LoVo (cell line): ENCODE data around the gene PYM1.

ENCODE experiments used
- DNase-seq: peaks from one replicate; pipeline ENCODE4 v3.0.0-alpha.2; 2016; ENCODE audit warnings: low spot score

Gene PYM1

DNA sequence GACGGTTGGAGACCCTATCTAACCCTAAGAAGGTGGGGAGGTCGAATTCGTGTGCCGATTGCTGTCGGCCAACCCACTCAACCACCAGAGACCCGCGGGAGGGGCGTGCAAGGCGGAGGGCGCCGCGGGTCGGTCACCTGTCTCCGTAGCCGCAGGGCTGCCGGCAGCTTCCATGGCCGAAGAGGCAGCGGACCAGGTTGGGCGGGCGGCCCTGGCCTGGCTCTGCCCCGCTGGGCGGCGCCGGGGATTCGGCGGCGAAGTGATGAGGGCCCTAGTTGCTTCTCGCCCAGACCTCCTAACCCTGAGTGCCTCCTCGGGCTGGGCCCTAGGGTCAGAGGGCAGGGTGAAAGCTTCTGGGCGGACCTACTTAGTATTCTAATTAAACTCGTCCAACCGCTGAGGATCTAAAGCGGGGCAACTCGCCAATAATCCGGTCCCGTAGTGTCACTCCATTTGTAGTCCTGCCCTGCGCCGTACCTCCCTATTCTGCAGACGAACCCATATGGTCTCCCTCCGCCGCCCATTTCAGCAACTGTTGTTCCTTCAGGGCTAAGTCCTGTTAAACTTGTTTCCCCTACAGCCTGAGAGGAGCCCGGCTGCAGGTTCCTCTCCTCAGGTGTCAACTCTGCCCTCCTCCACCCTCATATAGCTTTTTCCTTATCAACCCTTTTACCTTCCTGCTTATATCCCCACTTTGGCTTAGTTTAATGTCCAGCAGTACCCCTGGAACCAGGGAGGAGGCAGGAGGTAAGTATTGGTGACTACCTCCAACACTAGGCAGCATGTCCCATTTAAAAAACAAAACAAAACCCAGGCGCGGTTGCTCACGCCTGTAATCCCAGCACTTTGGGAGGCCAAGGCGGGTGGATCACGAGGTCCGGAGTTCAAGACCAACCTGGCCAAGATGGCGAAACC lies at the start of gene PYM1:
Gene PYM1 (minus strand): TSS at position 307 of the 915 bp plus-strand sequence. CDS start 133 bp downstream, at position 174.
- peak; percentile 91 for DNase-seq

DNA sequence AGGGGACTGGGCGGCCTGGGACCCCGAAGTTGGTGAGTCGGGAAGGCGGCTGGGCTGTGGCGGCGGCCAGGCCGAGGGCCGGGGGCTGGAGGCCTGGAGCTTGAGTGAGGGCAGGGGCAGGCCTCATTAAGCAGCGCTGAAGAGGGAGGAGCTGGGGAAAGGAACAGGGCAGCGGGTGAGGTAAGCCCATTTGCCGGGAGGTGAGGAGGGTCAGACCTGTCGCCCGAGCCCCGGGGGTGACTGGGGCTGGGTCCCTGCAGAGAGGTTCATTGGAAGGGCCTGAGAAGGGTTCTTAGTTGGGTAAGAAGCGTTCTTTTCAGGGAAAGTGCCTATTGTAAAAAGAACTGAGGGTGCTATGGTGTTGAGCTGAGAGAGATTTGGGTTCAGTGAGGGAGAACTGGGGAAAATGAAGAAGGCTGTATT lies 46.6 kb upstream of the PYM1 start:
- peak; percentile 38 for DNase-seq

DNA sequence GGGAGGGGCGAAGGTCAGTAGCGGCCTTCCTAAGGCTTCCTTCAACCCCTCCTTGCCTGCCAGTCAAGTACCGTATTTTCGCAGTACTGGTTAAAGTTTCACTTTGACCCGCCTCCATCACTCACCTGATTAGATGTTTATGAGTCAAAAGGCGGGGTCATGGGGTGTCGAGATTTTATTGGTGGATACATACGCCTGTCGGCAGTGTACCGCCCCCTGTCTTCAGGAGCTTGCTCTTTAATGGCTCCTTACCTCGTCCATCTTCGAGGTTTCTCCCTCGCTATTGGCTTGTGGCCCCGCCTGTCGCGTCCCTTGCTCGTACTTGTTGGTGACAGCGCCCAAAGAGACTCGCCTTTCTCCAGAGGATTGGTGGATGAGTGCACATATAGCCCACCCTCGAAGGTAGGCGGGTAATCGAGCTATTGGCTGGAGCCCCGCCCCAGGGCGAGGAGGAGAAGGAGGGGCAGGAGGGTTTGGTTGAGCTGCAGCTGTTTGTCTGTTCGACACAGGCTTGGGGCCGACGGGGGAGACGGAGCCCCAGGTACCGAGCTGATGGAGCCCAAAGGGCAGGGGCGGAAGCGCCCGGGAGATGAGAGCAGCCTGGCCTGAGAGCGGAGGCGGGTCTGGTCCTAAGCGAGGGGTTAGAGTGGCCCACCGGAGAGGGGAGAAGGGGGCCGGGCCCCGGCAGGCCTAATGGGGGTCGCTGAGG lies 46.1 kb upstream of the PYM1 start, which contains the start of gene RAB5B:
Gene RAB5B (plus strand): TSS at position 480 of the 709 bp plus-strand sequence. CDS start 12,883 bp downstream, outside the sequence.
- DNase-seq: peak; percentile 100

DNA sequence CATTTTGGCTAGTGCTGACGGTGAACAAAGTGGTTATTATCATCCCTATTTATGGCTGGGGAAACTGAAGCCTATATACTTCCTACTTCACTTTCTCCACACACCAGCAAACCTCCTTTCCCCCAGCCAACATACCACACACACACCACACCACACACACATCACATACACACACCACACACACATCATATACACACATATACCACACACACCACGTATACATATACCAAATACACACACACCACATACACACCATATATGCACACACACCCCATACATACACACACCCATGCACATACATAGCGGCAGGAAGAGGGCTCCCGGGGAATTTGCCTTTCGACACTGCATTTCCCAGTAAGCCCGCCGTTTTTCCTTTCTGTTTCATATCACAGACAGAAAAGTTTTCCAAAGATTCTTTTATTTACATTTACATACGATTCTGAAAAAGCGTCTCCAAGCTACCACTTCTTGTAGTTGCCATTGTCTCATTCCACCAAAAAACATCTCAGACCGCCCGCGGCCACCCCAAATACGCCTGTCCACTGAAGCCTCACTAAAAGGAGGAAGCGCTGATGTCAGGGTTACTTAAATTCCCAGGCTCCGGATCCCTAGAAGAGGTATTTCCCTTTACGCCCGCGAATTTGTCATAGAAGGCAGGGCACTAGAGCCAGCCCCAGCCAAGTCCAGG lies 45.4 kb upstream of the PYM1 start:
- DNase-seq: no peak

DNA sequence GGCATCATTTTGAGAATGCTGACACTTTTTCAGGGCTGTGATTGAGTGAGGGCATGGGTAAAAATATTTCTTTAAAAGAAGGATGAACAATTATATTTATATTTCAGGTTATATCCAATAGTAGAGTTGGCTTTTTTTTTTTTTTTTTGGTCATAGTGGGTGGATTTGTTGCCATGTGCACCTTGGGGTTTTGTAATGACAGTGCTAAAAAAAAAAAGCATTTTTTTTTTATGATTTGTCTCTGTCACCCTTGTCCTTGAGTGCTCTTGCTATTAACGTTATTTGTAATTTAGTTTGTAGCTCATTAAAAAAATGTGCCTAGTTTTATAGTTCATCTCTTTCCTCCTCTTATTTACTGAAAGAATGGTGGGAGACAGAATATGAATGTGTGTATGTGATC lies 44.8 kb upstream of the PYM1 start:
- no peak for DNase-seq

DNA sequence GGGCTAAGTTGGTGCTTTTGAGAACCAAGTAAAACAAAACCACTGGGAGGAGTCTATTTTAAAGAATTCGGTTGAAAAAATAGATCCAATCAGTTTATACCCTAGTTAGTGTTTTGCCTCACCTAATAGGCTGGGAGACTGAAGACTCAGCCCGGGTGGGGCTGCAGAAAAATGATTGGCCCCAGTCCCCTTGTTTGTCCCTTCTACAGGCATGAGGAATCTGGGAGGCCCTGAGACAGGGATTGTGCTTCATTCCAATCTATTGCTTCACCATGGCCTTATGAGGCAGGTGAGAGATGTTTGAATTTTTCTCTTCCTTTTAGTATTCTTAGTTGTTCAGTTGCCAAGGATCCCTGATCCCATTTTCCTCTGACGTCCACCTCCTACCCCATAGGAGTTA lies 44.3 kb upstream of the PYM1 start:
- peak; percentile 66 for DNase-seq

DNA sequence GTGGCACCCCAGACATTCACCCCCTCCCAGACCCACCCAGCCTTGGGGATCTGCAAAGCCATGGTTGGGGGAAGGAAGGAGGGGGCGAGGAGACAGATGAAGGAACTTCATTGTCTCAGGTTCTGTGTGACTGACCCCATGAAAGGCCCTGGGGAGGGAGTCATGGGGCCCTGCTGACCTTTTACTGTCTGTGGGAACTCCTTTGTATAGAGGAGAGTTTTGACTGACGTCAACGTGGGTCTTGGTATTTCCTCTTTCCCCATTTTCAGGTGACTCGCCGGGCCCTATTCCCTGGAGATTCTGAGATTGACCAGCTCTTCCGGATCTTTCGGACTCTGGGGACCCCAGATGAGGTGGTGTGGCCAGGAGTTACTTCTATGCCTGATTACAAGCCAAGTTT lies 43.1 kb upstream of the PYM1 start:
- DNase-seq: no peak

DNA sequence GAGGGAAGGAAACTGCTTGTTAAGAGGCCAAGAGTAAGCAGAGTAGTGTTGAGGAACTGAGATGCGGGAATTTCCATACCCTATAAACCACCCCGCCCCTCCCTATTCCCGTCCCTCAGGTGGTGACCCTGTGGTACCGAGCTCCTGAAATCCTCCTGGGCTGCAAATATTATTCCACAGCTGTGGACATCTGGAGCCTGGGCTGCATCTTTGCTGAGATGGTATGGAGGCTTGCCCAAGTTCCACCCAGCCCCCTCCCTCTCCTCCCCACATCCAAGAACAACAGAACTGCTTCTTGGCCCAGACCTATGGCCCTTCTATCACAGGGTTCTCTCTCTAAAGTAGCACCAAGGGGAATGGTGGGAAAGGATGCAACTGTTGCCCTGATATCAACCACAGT lies 41.7 kb upstream of the PYM1 start:
- no peak for DNase-seq

DNA sequence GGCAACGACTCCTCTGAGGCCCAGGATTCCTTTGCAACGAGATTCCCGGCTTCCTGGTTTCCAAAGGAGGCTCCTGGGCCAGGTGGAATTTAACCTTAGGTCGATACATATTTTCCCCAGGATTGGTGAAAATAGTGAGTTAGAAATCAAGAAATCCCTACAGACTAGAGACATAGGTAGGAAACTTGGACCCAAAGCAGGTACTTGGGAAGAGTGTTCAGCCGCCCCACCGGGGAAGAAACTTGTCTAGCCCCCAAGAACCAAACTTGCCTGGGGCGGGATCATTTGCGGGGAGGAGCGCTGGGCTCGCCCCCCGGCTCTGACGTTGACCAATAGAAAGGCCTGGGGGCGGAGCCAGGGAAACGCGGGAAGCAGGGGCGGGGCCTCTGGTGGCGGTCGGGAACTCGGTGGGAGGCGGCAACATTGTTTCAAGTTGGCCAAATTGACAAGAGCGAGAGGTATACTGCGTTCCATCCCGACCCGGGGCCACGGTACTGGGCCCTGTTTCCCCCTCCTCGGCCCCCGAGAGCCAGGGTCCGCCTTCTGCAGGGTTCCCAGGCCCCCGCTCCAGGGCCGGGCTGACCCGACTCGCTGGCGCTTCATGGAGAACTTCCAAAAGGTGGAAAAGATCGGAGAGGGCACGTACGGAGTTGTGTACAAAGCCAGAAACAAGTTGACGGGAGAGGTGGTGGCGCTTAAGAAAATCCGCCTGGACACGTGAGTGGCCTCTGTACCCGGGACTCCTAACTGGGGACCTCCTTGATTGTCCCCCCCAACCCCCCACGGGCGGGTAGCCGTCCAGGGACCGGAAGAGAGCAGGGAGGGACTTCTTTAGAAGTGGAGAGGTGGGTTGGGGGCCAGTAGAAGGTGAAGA lies 39.0 kb upstream of the PYM1 start, which contains the start of gene CDK2:
Gene CDK2 (plus strand): TSS at position 423 of the 874 bp plus-strand sequence. CDS start 179 bp downstream, at position 602.
- peak; percentile 95 for DNase-seq

DNA sequence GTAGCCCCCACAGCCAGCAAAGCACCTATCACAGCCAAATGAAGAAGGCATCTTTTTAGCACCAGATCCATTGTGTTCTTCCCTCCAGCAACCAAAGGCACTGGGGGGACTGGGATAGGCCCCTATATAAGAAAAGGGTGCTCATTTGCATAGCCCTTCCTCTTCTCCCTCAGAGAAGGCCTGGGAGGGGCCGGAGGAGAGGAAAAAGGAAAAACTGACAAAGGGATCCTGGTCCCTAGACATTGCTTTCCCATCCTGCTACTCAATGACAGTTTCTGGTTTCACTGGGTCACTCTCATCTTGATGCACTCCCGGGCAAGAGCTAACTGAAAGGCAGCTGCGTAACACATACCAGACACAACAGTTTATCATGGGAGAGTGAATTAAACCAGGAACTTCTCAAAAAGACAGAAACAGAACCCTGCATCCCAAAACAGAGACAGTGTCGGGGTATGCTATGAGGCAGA lies 38.3 kb upstream of the PYM1 start, which contains the start of gene PMEL:
Gene PMEL (minus strand): TSS at position 102 of the 467 bp plus-strand sequence. CDS start 31 bp downstream, at position 71.
- DNase-seq: no peak

DNA sequence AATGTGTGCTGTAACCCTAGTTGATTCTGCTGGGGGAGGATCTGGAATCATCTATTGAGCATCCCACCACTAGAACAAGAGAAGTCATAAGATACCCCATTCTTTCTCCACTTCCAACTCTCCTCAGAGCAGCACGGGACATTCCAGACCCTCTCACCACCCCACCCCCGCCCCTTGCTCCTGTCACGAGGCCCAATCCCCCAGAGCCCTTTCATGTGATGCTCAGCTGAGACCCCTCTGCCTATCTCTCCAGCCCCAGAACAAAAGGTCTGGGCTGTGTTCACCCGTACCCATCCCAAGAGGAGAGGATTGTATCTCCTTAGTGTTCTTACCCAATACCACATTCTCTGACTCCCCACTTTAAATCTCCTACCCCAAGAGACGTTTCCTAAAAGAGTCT lies 37.5 kb upstream of the PYM1 start:
- no peak for DNase-seq

DNA sequence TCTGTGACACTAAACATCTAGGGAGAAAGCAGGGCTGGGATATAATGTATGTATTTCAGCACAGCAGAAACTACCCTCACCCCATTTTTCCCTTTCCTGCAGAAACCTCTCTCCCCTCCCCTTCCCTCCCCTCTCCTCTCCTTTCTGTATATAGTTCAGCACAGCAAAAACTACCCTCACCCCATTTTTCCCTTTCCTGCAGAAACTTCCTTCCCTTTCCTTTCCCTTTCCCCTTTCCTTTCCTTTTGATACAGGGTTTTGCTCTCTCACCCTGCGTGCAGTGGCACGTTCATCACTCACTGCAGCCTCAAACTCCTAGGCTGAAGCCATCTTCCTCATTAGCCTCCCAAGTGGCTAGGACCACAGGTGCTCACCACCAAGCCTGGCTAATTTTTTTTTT lies 36.1 kb upstream of the PYM1 start:
- DNase-seq: no peak

DNA sequence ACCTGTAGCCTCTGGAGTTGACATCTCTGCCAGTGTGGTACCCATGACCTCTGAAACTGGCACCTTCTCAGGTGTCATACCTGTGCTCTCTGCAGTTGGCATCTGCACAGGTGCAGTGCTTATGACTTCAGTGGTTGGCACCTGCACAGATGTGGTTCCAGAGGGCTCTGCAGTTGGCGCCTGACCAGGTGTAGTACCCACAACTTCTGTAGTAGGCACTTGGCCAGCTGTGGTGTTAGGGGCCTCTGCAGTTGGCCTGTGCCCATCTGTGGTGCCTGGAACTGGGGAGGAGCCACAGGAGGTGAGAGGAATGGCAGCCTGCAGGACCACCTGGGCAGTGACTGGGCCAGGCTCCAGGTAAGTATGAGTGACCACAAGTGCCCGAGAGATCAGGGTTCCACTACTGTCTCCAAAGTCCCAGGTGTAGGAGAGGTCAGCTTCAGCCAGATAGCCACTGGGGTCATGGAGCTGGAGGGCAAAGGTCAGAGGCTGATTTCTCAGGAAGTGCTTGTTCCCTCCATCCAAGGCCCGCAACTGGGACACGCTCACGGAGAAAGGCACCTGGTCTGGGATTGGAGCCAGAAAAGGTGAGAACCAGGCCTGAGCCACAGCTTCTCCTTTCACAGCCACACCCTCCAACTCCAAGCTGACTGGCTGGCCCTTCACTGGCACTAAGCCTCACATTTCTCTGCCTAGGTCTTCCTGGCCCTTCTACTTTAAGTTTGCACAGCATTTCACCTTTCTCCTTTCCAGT lies 29.6 kb upstream of the PYM1 start:
- peak; percentile 65 for DNase-seq

DNA sequence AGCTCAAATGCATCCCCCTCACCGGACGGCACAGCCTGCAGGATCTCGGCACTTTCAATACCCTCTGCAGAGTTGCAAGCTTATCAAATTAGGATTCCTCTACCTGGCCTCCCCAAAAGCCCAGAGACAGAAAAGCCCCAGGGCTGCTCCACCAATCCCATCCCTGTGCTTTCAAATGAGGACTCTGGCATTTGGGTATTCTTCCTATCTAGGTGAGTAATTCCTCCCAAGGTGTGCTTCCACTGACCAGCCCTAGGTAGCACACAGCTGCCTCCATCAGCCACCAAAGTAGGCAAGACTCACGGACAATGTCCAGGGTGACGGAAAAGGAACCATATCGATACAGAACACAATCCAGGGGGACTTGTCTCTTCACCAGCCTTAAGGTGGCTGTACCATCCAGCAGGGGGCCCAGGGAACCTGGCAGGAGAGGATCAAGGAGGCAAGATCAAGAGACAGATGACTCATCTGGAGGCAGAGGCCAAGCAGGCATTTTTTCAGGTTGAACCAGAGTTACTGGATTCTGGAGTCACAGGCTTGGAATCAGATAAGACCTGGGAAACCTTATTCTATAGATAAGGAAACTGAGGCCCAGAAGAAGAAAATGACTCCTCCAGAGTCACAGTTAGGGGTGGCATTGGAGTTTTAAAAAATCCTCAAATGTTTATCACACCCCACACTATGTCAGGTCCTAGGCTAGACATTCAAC lies 28.3 kb upstream of the PYM1 start:
- DNase-seq: peak; percentile 92

DNA sequence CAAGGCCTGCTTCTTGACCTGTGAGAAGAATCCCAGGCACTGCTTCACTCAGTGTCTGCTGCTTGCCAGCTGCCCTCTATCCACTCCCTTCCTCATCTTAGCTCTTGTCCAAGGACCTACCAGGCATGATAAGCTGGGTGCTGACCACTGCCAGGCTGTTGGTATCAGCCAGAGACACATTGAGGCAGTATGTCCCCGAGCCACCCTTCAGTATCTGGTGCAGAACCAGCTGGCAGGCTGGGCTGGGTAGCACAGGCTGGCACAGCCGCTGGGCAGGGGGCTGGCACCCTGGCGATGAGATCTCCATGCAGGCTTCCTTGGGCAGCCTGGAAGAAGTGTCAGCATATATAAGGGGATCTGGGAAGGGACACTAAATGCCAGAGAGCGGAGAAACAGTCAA lies 27.6 kb upstream of the PYM1 start:
- DNase-seq: no peak

DNA sequence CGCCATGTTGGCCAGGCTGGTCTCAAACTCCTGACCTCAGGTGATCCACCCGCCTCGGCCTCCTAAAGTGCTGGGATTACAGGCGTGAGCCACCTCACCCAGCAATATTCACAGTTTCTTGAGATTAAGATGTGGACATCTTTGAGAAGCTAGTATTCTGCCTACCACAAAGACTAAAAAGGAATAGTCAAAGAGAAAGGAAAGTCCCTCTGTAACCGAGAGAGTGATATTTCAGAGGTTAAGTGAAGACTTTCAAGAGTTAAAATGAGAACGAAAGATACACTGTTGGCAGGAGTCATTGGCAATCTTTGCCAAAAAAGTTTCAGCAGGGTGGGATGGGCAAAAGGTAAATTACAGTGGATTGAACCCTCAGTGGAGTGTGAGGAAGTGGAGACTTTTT lies 18.9 kb upstream of the PYM1 start:
- DNase-seq: no peak

DNA sequence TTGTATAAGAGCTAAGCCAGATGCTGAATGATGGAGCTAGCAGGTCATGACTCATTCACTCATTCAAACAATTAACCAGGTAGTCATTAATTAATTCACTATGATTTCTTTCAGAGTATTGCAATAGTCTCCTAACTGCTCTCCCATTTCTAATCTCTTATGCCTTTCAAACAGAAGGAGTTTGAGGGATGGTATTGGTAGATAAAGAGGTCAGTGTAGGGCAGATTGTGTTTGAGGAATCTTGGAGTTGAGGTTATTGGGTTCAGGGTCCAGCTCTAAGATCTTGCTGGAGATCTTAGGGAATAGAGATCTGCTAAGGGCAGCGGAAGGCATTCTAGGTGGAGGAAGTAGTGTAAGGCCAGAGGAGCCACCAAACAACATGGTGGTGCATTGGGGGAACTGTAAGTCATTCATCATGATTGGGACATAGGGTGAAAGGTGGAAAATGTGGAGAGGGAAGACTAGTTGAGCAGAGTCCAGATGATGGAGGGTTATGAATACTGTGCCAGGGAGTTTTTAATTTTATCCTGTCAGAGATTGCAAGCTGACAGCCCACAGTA lies 15.0 kb upstream of the PYM1 start:
- no peak for DNase-seq

DNA sequence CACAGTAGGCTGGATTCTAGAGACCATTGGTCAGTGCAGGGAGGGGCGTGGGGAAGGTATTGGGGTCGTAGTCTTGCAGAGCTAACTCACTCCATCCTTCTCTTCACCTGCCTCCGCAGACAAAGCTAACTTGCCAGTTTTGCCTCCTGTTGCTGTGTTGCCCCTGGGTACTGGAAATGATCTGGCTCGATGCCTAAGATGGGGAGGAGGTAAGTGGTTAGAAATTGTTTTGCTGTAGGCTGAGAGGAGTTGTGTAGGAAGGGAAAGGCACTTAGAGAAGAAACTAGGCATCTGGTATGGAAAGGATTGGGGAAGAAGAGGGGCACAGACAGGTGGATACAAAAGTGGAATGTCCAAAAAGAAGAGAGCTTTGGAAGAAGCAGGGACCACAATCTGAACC lies 14.4 kb upstream of the PYM1 start:
- DNase-seq: no peak

DNA sequence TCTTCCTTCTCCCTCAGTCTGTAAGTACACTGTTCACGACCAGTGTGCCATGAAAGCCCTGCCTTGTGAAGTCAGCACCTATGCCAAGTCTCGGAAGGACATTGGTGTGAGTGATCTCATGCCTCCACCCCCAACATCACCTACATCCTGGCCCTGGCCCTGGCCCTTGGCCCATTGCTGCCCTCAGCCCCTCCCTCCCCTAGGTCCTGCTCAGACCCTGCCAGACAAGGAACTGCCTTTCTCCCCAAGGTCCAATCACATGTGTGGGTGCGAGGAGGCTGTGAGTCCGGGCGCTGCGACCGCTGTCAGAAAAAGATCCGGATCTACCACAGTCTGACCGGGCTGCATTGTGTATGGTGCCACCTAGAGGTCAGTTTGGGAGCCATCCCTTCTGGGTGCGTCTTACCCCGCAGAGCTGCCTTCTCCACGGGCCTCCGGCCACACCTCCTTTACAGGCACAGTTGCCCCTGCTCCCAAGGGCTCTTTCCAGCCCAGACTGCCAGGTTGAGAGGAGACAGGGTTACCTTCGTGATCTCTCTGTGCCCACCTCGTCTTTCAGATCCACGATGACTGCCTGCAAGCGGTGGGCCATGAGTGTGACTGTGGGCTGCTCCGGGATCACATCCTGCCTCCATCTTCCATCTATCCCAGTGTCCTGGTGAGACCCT lies 12.5 kb upstream of the PYM1 start:
- DNase-seq: peak; percentile 86
